NCI-H345 (cell line): ENCODE measurements around the gene OR2A2.
"Not testable (repeated sequence)": the region's sequence is repeated elsewhere in the genome, so short reads cannot be mapped to it uniquely, and the experiment has no call there.

Source experiments
- DNase-seq: peaks from one replicate; lab custom pipeline; 2025; lab: John Stamatoyannopoulos, UW

Gene OR2A2

GRCh38 chr7:144109283-144109682 lies at the start of gene OR2A2:
OR2A2 (plus strand) TSS chr7:144109583; CDS start chr7:144109583, 0 bp downstream.
- no peak for DNase-seq

GRCh38 chr7:144063710-144064109 lies 45.7 kb upstream of the OR2A2 start:
- DNase-seq = no peak

GRCh38 chr7:144069511-144069910 lies 39.9 kb upstream of the OR2A2 start, which contains the start of gene OR2A25:
OR2A25 (plus strand) TSS chr7:144069811; CDS start chr7:144074220, 4,409 bp downstream.
- no peak for DNase-seq

GRCh38 chr7:144069953-144070352 lies 39.4 kb upstream of the OR2A2 start:
- DNase-seq = no peak

GRCh38 chr7:144074374-144074773 lies 35.0 kb upstream of the OR2A2 start:
- DNase-seq = no peak

GRCh38 chr7:144085978-144086377 lies 23.4 kb upstream of the OR2A2 start, which contains the start of gene OR2A12:
OR2A12 (plus strand) TSS chr7:144086278; CDS start chr7:144095108, 8,830 bp downstream.
- no peak for DNase-seq

- DNase-seq = no peak
Observed at GRCh38 chr7:144086730-144087129, 22.7 kb upstream of the OR2A2 start.

GRCh38 chr7:144087230-144087629 lies 22.2 kb upstream of the OR2A2 start:
- DNase-seq = no peak

- DNase-seq = no peak
Observed at GRCh38 chr7:144090667-144091066, 18.7 kb upstream of the OR2A2 start.

GRCh38 chr7:144098776-144099175 lies 10.6 kb upstream of the OR2A2 start:
- no peak for DNase-seq

- DNase-seq = no peak
Observed at GRCh38 chr7:144100607-144101006, 8.8 kb upstream of the OR2A2 start.

- no peak for DNase-seq
Observed at GRCh38 chr7:144102041-144102440, 7.3 kb upstream of the OR2A2 start.

- no peak for DNase-seq
Observed at GRCh38 chr7:144105211-144105610, 4.2 kb upstream of the OR2A2 start.

- no peak for DNase-seq
Observed at GRCh38 chr7:144110272-144110671, 889 bp downstream of the OR2A2 start.

- DNase-seq = no peak
Observed at GRCh38 chr7:144113651-144114050, 4.3 kb downstream of the OR2A2 start.

GRCh38 chr7:144118341-144118740 lies 9.0 kb downstream of the OR2A2 start:
- no peak for DNase-seq

GRCh38 chr7:144122876-144123275 lies 13.5 kb downstream of the OR2A2 start, which contains the start of gene OR2A14:
OR2A14 (plus strand) TSS chr7:144123176; CDS start chr7:144129113, 5,937 bp downstream.
- no peak for DNase-seq

GRCh38 chr7:144127714-144128334 lies 18.4 kb downstream of the OR2A2 start:
- DNase-seq = peak; percentile 87

- DNase-seq = not testable (repeated sequence)
Observed at GRCh38 chr7:144129601-144130000, 20.2 kb downstream of the OR2A2 start.

- DNase-seq = no peak
Observed at GRCh38 chr7:144130730-144131129, 21.3 kb downstream of the OR2A2 start.

- no peak for DNase-seq
Observed at GRCh38 chr7:144132262-144132661, 22.9 kb downstream of the OR2A2 start.

GRCh38 chr7:144133307-144133706 lies 23.9 kb downstream of the OR2A2 start:
- DNase-seq = no peak

GRCh38 chr7:144134116-144134515 lies 24.7 kb downstream of the OR2A2 start:
- no peak for DNase-seq

GRCh38 chr7:144137501-144137900 lies 28.1 kb downstream of the OR2A2 start:
- no peak for DNase-seq
